CD4-positive, alpha-beta T cell treated with Interleukin-1 beta for 1 hour (primary cell): ENCODE data around the gene CREBBP.

Experiments
- DNase-seq, 2 donors: peaks; one replicate each; pipeline ENCODE4 v3.0.0-alpha.2; 2020 to 2022

CREBBP gene

DNA sequence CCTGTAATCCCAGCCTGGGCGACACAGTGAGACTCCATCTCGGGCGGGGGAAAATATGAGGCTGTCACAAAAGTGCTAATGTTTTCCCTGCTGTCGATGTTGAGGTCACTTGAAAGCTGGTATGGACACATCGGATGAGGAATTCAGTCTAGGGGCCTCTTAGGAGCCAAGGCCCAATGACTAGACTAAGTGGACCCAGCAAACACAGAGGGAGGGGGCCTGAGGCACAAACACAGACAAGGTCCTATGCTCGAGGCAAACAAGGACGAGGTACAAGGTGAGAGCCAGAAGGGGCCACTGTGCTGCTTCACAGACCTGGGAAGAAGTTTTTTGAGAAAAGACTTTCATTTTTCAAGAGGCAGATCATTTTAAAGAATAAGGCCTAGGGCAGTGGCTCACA is 178.4 kb downstream of the CREBBP start:
- DNase-seq, result no peak

DNA sequence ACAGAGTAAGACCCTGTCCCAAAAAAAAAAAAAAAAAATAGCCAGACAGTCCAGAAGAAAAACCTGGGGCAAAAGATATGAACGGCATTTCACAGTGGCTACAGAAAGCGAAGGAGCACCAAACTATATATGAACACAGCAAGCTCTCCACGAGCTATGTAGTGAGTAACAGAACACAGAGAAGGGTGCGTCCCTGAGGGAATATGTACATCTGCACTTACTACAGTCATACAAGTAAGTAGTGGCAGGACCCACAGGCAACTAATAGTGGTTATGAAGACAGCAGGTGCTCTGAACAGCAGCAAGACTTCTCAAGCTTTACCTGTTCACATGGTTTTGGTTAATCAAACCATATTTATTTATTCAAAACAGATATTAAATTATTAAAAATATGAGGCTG is 179.0 kb downstream of the CREBBP start:
- DNase-seq, result no peak

DNA sequence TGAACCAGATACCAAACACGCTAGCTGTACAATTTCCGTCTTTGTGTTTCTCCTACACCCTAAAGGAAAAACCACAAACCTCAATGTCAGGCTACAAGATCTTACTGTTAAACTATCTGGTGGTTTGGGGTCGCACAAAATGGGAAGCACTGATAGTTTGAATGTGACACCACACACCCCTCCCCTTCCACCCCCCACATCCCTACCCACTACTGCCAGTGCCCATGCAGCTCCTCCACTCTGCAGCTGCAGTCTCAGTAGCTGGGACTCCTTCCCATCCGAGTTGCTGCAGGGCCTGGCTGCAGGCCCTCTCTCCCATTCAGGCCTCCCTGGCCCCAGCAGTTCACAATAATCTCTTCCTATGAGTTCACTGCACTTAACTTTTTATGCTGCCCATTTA is 181.6 kb downstream of the CREBBP start:
- no peak for DNase-seq

DNA sequence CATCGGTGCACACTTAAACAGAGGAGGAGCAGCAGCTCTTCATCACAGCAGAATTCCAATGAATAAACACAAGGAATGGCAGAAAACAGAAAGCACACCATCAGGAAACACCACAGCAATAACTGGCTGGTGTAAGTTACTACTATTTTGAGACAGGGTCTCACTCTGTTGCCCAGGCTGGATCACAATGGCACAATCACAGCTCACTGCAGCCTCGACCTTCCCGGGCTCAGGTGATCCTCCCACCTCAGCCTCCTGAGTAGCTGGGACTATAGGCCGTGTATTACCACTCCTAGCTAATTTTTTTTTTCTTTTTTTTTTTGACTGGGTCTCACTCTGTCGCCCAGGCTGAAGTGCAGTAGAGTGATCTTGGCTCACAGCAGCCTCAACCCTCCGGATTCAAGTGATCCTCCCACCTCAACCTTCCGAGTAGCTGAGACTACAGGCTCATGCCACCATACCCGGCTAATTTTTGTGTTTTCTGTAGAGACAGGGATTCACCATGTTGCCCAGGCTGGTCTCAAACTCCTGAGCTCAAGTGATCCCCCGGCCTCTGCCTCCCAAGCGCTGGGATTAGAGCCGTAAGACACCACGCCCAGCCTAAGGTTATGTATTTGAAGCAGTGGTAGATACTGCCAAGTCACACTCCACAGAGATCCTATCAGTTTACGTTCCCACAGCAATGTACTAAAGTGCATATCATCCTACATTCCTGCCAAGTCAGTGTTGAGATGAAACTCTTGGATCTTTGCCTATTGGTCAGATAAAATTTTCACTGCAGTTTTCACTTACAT is 183.9 kb downstream of the CREBBP start:
- DNase-seq, result no peak

DNA sequence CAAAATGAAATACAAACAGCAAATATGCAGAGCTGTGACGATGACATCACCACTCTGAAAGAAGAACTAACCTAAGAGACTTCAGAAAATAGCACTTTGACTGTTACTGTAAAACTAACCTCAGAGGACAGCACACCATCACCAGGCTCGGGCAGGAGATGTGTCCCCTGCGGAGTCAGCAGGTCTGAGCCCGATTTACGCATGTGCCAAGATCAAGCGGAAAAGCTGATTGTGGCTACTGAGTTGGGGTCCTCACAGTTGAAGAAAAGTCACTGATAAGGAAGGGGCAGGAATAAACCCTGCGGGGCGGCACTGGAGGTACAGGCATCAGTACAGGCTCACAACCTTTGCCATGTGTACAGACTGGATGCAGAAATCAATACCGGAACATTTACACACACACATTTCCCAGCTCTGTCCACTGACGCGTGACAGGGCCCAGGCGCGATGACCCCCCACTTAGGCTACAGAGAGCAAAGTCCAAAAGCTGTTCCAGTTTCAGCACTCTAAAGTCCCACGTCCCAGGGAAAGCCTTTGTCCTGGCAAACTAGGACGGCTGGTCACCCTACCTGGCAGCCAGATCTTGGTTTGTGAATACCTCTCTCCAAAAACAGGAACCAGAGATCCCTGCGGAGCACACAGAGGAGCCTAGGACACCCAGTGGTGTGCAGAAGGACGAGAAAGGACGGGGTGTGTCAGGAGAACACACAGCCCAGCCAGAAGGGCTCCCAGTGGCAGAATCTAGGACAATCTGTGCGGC is 184.7 kb downstream of the CREBBP start:
- DNase-seq, result no peak

DNA sequence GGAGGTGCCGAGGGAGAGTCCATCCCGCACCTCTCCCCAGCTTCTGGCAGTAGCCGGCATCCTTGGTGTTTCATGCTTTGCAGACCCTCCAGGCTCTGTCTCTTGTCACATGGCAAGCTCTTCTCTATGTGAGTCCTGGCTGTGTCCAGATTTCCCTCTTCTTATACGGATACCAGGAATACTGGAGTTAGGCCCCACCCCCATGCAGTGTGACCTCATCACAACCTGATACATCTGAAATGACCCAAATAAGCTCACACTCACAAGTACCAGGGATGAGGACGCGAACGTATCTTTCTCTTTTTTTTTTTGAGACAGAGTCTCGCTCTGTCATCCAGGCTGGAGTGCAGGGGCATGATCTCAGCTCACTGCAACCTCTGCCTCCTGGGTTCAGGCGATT is 186.5 kb downstream of the CREBBP start:
- DNase-seq, result no peak

DNA sequence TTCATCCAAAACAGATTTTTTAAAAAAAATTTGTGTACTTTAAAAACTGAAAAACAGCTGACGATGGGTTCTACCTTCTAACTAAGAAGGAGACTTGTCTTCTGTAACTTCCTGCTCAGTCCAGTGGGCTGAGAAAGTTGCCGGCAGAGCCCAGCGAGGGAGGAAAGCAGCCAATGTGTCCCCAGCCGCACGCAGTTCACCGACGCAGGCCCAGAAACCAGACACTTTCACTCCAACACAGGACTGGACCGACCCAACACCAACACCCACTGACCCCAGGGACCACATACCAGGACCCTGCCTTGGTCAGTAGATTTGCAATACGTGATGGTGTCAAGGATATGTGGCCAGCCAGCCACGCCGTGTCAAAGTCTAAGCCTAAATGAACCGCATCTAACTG is 188.8 kb downstream of the CREBBP start:
- no peak for DNase-seq

DNA sequence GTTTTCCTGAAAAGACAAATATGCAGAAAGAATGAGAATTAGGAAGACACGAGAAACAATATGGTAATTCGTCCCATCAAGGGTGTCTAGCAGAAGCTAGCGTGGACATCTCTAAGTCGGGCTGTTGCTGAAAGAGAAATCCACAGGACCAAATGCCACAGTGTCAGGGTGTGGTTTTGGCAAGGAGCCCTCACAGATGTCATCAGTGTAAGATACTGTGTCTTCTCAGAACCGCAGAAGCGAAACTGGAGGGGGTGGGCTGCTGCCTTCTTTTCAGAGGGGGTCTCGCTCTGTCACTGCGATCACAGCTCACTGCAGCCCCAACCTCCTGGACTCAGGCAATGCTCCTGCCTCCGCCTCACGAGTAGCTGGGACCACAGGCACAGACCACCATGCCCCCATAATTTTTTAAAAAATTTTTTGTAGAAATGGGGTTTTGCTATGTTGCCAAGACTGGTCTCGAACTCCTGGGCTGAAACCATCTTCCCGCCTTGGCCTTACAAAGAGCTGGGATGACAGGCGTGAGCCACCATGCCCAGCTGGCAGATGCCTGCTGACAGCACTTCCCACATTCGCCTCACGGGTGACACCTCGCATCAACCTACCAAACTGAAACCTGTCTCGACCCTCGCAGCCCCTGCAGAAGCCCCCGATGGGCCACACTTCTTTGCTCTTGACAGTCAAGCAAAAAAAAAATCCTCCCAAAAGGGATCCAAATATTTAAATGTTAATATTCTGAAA is 189.4 kb downstream of the CREBBP start:
- no peak for DNase-seq

DNA sequence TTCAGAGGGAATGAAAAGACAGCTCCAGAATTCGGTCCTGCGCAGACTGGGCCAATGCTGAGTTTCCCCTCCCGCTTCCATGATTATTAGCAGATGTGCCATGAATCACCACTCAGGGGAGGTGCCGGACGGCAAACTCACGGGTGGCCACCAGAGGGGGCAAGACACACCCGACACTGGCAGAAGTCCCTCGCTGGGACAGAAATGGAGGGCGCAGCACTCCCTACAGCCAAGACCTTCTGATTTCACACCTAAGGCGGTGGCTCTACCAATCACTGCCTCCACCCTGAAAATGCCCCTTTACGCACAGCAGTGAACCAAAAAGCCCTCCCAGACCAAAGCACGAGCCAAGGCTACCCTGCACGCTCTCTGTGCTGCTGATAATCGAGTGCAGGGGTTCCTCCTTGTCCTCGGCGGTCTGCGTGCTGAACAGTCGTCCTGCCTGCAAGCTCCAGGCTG is 190.0 kb downstream of the CREBBP start:
- peak; percentile 84 to 85 for DNase-seq

DNA sequence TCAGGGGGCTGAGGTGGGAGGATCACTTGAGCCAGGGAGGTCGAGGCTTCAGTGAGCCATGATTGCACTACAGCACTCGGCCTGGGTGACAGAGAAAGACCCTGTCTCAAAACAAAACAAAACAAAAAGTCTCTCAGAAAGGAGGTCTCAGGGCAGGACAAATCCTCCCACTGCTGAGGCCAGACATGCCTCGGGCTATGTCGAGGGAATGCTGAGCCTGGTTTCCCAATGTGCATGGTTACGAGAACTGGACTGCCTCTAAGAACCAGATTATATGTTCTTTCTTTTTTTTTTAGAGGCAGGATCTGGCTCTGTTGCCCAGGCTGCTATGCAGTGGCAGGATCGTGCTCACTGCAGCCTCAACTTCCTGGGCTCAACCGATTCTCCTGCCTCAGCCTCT is 190.8 kb downstream of the CREBBP start:
- no peak for DNase-seq

DNA sequence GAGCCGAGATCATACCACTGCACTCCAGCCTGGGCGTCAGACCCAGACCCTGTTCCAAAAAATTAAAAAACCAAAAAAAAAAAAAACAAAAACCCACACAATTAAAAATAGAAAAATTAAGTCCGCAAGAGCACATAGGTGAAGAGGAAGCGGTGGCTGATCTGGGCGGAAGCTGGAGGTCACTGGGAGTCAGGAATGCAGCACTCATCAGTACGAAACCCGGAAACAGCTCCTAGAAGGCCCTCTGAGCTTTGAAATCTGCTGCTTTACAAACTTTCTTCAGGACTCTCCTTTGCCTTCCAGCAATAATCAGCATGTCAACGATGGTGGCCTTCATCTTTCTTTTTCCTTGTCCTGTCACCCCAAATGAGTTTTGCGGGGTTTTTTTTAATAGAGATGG is 192.7 kb downstream of the CREBBP start:
- no peak for DNase-seq

DNA sequence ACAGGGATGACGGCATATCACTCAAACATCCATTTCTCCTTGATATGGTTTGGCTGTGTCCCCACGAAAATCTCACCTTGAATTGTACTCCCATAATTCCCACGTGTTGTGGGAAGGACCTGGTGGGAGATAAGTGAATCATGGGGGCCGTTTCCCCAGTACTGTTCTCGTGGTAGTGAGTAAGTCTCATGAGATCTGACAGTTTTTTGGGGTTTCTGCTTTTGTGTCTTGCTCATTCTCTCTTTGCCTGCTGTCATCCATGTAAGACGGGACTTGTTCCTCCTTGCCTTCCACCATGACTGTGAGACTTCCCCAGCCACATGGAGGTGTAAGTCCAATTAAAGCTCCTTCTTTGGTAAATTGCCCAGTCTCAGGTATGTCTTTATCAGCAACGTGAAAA is 193.5 kb downstream of the CREBBP start:
- no peak for DNase-seq

DNA sequence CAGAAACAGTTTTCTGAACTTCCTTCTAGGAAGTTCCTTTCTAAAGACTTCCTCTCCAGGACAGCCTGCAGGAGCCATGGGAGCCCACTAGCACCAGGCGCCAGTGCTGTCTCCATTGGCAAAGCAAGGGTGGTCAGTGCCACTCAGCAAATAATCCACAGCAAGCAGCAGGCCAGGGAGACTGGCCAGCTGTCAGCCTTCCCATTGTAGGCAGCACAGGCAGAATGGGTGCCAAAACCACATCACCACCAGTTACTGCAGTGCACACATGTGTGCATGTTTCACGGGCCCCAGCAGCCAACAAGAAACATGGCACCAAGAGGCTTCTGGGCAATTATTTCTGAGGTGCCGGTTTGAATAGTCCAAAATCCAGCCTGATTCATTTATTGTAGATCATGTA is 199.3 kb downstream of the CREBBP start:
- DNase-seq, result no peak

DNA sequence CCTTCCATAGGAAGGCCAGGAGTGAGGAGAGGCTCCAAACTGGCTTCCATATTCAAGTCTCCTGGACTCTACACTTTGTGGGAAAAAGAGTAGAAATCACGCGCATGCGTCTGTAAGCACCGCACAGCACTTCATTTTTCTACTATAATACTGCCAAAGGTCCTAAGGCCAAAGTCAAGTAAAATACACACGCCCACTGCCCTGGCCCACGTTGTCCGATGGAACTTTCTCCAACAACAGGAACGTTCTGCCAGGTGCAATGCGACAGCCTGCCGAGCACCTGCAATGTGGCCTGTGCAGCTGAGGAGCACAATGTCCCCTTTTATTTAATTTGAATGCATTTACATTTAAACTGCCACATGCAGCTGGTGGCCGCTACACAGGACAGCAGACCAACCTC is 202.5 kb downstream of the CREBBP start:
- no peak for DNase-seq

DNA sequence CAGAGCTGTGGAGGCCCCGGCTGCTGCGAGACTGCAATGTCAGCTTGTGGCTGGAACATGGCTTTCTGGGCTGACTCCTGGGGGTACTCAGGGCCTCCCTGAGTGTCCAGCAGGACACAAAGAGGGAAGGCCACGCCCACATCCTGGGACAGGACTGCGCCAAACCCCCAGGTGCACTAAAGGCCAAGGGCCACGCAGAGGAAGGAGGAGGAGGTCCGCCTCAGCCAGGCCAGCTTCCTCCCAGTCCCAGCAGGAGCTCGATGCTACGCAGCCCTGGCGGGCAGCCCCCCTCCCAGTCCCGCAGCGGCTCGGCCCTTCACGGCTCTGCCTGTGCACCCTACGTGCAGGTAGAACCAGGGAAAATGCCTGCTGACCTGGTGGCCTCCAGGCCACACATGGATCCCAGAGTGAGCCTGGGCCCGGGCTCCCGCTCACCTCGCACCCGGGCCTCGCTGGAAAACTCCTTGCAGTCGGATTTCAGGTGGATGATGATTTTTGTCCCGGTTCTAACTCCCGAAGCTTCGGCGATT is 204.8 kb downstream of the CREBBP start:
- no peak for DNase-seq
